OCI-LY1 (cell line): ENCODE data around the gene OR10G3.

Source experiments
- H2AFZ ChIP-seq: fragments of 200-600 bp; sonication (generic), shearing (Covaris generic); 2 replicates; pipeline ENCODE4 v1.6.0; 2014; ENCODE audit warnings: antibody characterized with exemption, mild to moderate bottlenecking, low read length
- H3F3A ChIP-seq: fragments of 200-600 bp; sonication (generic), shearing (Covaris generic); 2 replicates; pipeline ENCODE4 v1.6.0; 2014; ENCODE audit warnings: mild to moderate bottlenecking, antibody characterized with exemption, low read length, moderate library complexity; ENCODE audit not compliant: insufficient read depth
- H3K27ac ChIP-seq: fragments of 200-600 bp; sonication (generic); 2 replicates; pipeline ENCODE4 v1.5.1; 2014; ENCODE audit warnings: low read length, mixed run types, mild to moderate bottlenecking, low read depth; ENCODE audit not compliant: poor library complexity, severe bottlenecking
- H3K27me3 ChIP-seq: fragments of 200-600 bp; sonication (generic); 2 replicates; pipeline ENCODE4 v1.6.0; 2014; ENCODE audit warnings: antibody characterized with exemption, mild to moderate bottlenecking, low read length, moderate library complexity; ENCODE audit not compliant: insufficient read depth
- H3K36me3 ChIP-seq: fragments of 200-600 bp; sonication (generic); 2 replicates; pipeline ENCODE4 v1.6.1; 2014; ENCODE audit warnings: mild to moderate bottlenecking, antibody characterized with exemption, low read length, moderate library complexity, mixed read lengths; ENCODE audit not compliant: insufficient read depth
- H3K4me1 ChIP-seq: fragments of 200-600 bp; sonication (generic); 2 replicates; pipeline ENCODE4 v1.5.1; 2014; ENCODE audit warnings: mild to moderate bottlenecking, low read length, moderate library complexity; ENCODE audit not compliant: insufficient read depth, severe bottlenecking
- H3K4me2 ChIP-seq: fragments of 200-600 bp; sonication (generic), shearing (Covaris generic); 2 replicates; pipeline ENCODE4 v1.6.1; 2014; ENCODE audit warnings: low read length
- H3K4me3 ChIP-seq: fragments of 200-600 bp; sonication (generic); 2 replicates; pipeline ENCODE4 v1.5.1; 2014; ENCODE audit warnings: low read length, low read depth, mild to moderate bottlenecking, mixed read lengths; ENCODE audit not compliant: poor library complexity, severe bottlenecking
- H3K79me2 ChIP-seq: fragments of 200-600 bp; shearing (Covaris generic); 2 replicates; pipeline ENCODE4 v1.6.1; 2016; ENCODE audit warnings: mixed run types, low read length, mixed read lengths; ENCODE audit not compliant: insufficient read depth
- H3K9ac ChIP-seq: fragments of 200-600 bp; sonication (generic), shearing (Covaris generic); 2 replicates; pipeline ENCODE4 v1.6.1; 2014; ENCODE audit warnings: mild to moderate bottlenecking, low read length, mixed read lengths
- H3K9me2 ChIP-seq: fragments of 200-600 bp; sonication (generic), shearing (Covaris generic); 2 replicates; pipeline ENCODE4 v1.6.1; 2014; ENCODE audit warnings: low read depth, mild to moderate bottlenecking, low read length, mixed read lengths
- H3K9me3 ChIP-seq: fragments of 200-600 bp; shearing (Covaris generic); 2 replicates; pipeline ENCODE4 v1.6.1; 2014; ENCODE audit warnings: low read length, mixed read lengths
- H4K20me1 ChIP-seq: fragments of 200-600 bp; sonication (generic), shearing (Covaris generic); 2 replicates; pipeline ENCODE4 v1.6.0; 2016; ENCODE audit warnings: mild to moderate bottlenecking, low read length; ENCODE audit not compliant: insufficient read depth
- EZH2 ChIP-seq: fragments of 200-600 bp; sonication (generic), shearing (Covaris generic); IDR thresholded peaks from 2 replicates; pipeline ENCODE4 v1.8.0; 2017; ENCODE audit warnings: borderline replicate concordance, mixed run types, mild to moderate bottlenecking, antibody characterized with exemption, low read length, moderate library complexity, mixed read lengths
- TF ChIP-seq, protein P1 (sequence below): fragments of 200-600 bp; sonication (generic), shearing (Covaris generic); IDR thresholded peaks from 2 replicates; pipeline ENCODE4 v1.5.1; 2017; ENCODE audit warnings: mild to moderate bottlenecking, antibody characterized with exemption, low read length, moderate library complexity, mixed read lengths

OR10G3 gene

DNA sequence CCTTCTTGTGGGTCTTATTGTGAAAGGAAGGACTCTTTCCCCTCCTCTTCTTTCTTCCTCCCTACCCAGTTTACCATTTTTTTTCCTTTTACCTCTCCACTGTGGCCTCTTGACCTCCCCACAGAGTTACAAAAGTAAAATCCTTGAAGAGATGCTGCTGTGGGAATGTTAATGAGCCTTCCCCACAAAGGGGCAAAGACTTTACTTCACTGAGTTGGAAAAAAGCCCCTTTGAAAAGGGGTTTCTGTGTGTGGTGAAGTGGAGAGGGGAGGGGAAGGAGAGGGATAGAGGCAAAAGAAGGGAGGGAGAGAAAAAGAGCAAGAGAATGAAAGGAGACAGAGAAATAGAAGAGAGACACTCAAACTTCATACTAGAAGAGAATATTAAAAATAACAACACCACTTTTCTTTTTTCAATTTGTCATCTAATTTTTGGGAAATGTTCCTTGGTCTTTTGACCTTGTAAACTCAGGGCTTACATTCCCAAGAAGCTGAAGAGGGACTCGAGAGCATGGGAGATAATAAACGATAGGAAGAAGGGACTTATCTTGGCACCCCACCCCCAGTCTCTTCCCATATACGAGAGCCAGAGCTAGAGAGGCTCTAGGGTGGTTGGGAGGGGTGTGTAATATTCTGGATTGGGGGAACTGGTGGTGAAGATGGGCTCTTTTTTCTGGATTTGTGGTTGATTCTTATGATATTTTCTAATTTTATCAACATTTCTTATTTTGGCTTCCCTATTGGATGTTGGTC, 40.5 kb downstream of the OR10G3 start:
- Histone ChIP-seq H3K9me3 (no peaks in the 10 kb centered on the region), H3F3A (no peaks in the 10 kb centered on the region), H3K4me2 (no peak overlapping the region), H2AFZ (no peak overlapping the region), H3K27ac (no peak overlapping the region), H4K20me1 (no peaks in the 10 kb centered on the region), H3K9ac (no peak overlapping the region), H3K4me1 (no peaks in the 10 kb centered on the region), H3K4me3 (no peak overlapping the region), H3K9me2 (no peaks in the 10 kb centered on the region), H3K79me2 (no peaks in the 10 kb centered on the region), H3K27me3 (no peaks in the 10 kb centered on the region; the same call in 1 of the 2 replicates), H3K36me3 (no peaks in the 10 kb centered on the region)
- no peak for TF ChIP-seq EZH2
- TF ChIP-seq, protein P1, sequence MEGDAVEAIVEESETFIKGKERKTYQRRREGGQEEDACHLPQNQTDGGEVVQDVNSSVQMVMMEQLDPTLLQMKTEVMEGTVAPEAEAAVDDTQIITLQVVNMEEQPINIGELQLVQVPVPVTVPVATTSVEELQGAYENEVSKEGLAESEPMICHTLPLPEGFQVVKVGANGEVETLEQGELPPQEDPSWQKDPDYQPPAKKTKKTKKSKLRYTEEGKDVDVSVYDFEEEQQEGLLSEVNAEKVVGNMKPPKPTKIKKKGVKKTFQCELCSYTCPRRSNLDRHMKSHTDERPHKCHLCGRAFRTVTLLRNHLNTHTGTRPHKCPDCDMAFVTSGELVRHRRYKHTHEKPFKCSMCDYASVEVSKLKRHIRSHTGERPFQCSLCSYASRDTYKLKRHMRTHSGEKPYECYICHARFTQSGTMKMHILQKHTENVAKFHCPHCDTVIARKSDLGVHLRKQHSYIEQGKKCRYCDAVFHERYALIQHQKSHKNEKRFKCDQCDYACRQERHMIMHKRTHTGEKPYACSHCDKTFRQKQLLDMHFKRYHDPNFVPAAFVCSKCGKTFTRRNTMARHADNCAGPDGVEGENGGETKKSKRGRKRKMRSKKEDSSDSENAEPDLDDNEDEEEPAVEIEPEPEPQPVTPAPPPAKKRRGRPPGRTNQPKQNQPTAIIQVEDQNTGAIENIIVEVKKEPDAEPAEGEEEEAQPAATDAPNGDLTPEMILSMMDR: no peak

DNA sequence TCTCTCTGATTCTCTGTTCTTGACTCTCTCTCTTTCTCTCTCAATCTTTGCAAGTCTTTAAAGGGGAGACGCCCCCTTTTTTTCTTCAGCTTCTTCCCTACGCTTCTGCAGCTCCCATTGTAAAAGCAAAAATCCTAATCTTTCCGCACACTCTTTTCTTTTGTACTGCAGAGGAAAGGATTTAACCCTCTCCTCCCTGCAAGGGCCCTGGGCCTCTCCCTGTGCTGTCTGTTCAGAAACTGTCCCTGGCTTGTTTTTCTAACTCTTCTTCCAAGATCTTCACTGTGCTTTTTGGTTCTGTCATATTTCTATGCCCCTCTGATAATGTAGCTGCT, 42.8 kb downstream of the OR10G3 start:
- Histone ChIP-seq H3K4me2 (no peak overlapping the region), H3K79me2 (no peaks in the 10 kb centered on the region), H3K9ac (no peak overlapping the region), H3K9me2 (no peaks in the 10 kb centered on the region), H3K4me1 (no peaks in the 10 kb centered on the region), H3K9me3 (no peaks in the 10 kb centered on the region), H3F3A (no peaks in the 10 kb centered on the region), H4K20me1 (no peaks in the 10 kb centered on the region), H3K36me3 (no peaks in the 10 kb centered on the region), H3K27me3 (no peaks in the 10 kb centered on the region; the same call in 1 of the 2 replicates), H2AFZ (no peak overlapping the region), H3K27ac (no peak overlapping the region), H3K4me3 (no peak overlapping the region)
- TF ChIP-seq, protein P1: no peak
- TF ChIP-seq EZH2: no peak

DNA sequence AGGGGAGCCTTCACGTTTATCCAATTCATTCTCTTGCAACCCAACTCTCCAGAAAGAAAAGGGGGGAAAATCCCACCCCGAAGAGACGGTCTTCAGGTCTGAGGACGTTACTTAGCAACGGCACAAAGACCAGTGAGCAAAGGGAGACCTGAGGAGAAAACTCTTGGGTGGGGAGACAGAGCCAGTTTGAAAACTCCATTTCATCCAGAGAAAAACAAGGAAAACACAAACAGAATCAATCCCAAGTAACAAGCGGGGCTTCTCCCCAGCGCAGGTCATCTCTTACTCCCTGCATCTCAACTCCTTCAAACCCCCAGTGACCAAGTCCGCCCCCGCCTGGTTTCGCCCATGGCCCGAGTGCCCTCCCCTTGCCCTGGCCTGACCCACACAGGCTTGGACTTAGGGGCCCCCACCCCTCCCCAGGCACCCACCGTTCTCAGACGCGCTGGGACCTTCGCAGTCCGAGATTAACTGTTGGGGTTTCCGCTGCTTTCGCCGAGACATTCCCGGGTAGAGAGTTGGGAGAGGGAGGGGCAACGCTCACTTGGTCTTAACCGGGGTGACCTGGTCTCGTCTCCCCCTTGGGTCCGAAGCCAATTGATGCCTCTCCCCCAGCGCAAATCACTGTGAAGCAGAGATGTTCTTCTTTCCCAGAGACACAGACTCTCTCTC, 43.3 kb downstream of the OR10G3 start:
- Histone ChIP-seq H3K79me2 (no peaks in the 10 kb centered on the region), H3K4me2 (no peak overlapping the region), H3K27ac (no peak overlapping the region), H3K9me2 (no peaks in the 10 kb centered on the region), H3K36me3 (no peaks in the 10 kb centered on the region), H3K9me3 (no peaks in the 10 kb centered on the region), H4K20me1 (no peaks in the 10 kb centered on the region), H3F3A (no peaks in the 10 kb centered on the region), H3K4me3 (no peak overlapping the region), H2AFZ (no peak overlapping the region), H3K9ac (no peak overlapping the region), H3K4me1 (no peaks in the 10 kb centered on the region), H3K27me3 (no peaks in the 10 kb centered on the region; the same call in 1 of the 2 replicates)
- TF ChIP-seq EZH2: no peak
- TF ChIP-seq, protein P1: no peak
